ENCODE results near the gene MTRFR.

The MTRFR gene

DNA sequence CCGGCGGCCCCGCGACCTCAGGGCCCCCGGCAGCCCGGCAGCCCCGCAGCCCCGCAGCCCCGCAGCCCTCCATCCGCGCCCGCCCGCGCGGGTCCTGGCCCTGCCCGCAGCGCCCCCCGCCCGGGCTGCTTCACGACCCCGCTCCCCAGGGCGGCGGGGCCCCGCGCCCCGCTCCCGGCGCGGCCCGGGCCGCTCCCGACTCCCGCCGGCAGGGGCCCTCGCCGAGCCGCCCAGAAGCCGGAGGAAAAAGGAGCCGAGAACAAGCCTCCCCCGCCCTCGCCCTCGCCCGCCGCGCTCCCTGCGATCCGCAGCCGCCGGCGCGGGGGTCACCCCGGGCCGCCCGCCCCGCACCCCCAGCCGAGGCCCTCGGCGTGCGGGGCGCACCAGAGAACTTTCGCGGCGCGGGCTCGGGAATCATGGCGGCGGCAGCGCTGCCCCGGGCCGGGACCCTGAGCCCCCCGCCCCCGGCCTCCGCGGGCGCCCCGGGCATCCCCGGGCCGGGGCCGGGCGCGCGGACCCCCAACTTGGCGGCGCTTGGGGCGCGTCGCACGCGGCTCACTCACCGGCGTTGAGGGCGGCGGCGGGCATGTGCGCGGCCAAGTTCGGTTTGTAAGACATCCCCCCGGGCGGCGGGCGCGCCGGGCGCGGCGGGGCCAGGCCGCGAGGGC, 37.9 kb downstream of the MTRFR start:
- DNase-seq = peak; percentile 76

DNA sequence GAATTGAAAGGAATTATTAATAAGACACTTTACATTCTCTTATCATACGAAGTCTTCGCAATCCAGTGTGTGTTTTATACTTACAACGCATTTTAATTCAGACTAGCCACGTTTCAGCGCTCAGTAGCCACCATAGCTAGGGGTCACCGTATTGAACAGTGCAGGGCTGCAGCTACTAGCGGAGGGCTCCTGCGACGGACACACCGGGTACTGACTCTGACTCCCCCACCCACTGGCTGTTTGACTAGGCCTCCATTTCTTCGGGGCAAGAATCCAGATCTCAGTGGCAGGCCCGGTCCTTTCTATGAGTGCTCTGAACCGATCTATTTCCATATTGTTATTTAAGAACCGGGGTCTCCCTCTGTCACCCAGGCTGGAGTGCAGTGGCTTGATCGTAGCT, 39.9 kb downstream of the MTRFR start:
- DNase-seq = no peak

DNA sequence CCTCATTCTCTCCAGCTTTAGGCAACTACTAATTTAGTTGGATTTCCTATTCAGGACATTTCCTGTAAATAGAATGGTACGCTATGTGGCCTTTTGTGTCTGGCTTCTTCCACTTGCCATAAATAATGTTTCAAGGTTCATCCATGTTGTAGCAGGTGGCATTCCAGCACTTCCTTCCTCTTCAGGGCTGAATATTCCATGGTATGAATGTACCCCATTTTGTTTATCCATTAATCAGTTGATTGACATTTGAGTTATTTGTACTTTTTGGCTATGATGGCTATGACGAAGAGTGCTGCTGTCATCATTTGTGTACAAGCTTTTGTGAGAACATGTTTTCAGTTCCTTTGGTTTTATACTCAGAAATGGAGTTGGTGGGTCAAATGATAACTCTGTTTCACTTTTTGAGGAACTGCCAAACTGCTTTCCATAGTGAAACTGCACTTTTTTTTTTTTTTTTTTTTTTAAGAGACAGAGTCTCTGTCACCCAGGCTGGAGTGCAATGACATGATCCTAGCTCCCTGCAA, 44.9 kb downstream of the MTRFR start:
- peak; percentile 78 for DNase-seq

DNA sequence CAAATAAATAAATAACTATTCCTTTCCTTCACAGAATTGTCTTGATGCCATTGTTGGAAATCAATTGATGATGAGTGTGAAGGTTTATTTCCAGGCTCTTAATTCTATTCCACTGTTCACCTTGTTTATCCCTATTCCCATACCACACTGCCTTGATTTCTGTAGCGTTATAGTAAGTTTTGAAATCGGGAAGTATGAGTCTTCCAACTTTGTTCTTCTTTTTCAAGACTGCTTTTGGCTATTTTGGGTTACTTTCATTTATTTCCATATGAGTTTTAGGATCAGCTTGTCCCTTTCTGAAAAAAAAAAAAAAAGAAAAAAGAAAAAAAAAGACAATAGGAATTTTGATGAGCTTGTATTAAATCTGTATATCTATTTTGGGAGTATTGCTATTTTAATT, 47.7 kb downstream of the MTRFR start:
- DNase-seq = no peak

DNA sequence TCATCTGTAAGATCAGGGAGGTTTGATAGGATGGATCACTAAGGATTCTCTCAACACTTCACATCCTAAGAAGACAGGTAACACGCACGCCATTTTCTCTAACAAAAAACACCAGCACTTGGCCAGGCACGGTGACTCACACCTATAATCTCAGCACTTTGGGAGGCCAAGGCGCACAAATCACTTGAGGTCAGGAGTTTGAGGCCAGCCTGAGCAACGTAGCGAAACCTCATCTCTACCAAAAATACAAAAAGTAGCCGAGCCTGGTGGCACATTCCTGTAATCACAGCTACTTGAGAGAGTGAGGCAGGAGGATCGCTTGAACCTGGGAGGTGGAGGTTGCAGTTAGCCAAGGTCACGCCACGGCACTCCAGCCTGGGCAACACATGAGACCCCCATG, 48.9 kb downstream of the MTRFR start:
- DNase-seq = no peak

DNA sequence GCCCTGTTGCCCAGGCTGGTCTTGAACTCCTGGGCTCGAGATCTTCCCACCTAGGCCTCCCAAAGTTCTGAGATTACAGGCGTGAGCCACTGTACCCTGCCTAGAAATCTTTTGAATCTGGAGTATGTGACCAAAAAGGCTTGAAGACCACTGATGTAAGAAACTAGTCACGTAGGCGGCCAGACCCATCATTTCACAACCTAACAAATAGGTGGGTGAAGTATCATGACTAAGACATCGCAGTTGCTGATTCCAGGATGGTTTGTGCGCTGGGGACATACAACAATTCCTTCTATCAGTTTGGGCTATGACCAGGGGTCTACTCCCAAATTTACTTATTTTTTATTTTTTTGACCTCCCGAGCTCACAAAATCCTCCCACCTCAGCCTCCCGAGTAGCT, 50.2 kb downstream of the MTRFR start:
- no peak for DNase-seq

DNA sequence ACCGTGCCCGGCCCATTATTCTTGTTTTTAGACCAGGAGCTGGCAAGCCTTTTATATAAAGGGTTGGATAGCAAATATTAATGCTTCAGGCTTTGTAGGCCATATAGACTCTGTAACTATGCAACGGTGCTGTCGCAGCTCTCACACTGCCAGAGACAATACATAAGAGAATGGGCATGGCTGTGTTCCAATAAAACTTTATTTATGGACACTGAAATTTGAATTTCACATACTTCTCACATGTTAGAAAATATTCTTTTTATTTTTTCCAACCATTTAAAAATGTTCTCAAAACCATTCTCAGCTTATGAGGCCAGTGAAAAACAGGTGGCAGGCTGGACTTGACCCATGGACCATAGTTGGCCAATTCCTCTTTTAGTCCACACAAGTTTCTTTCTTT, 51.4 kb downstream of the MTRFR start:
- no peak for DNase-seq

DNA sequence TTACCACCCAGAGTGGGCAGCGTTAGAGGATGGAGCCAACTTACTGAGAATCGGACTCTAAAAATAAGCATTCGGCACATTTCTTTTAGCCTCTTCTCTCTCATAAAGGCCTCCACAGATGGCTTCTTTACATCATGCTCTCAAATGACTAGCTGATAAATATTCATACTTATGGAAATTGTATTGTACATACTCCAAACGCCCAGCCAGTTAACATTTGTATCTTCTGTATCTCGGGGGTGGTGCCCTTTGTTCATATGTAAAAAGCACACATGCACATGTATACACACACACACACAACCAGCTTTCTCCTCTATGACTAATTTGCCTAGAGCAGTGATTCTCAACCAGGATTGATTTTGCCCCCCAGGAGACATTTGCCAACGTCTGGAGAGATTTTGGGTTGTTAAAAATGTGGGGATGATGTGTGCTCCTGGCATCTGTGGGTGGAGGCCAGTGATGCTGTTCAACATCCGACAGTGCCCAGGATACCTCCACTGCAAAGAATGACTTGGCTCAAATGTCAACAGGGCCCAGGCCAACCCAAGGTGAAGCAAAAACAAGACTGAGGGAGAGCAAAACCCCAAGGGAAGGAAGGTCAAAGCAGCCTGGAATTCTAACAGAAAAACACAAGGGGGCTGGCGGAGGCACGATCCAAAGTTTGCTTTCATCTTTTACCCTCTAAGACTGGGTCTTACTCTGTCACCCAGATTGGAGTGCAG, 53.6 kb downstream of the MTRFR start:
- no peak for DNase-seq

DNA sequence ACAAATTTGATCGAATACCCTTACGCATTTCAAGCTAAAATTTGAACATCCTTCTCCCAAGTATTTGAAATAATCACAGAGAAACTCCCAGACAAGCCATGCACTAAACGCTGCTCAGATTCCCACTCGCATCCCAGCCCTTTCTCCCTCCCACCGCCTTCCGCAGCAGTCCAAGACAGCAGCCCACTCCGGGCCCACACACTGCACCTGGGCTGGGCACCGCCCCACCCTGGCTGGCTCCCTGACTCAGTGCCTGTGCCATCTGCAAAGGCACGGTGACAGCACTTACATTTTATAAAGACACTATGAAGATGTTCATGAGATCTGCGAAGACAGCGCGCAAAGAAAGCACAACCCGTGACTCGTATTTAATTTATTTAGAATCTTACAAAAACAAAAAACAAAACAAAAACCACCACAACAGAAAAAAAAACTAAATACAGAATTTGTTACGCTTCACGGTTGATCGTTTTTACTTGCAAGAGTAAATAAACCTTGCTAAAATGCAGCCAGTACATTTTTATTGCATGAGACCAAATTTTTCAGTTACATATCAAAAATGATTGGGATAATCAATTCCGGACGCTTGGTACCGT, 55.6 kb downstream of the MTRFR start:
- no peak for DNase-seq

DNA sequence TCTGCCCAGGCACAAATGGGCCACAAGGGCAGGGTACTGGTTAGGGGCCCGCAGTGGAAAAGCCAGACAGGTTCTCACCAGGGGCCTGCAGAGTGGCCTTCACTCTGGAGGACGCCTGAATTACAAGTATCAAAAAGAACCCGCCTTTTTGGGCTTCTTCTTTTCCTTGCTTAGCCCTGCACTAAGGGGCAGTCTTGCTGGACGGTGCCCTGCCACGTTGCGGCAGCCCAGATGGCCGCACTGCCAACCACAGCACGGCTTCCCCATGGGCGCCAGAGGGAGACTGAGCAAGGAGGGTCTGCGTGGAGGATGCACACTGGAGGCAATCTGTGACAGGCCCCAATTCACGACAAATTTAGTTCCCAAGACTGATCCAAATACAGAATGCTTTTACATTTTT, 56.7 kb downstream of the MTRFR start:
- no peak for DNase-seq

DNA sequence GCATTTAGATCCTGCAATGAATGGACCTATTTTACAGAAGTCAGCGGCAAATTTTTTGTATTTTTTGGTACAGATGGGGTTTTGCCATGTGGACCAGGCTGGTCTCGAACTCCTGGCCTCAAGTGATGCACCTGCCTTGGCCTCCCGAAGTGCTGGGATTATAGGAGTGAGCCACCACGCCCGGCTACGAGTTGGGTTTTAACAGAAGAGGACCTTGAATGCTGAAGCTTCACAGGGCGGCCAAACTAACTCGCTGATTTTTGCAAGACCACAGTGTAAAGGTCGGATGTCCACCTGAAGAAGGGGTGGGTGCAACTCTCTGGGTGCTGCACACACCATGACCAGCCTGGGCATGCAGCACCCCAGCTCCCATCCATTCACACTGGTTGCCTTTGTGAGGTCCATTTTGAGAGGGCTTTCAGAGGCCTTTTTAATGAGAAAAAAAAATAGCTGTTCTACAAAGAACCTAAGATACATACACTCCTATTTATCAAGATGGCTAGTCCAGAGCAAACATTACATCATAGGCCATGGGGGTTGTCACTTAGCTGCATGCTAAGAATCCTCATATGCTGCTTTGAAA, 60.0 kb downstream of the MTRFR start:
- no peak for DNase-seq

DNA sequence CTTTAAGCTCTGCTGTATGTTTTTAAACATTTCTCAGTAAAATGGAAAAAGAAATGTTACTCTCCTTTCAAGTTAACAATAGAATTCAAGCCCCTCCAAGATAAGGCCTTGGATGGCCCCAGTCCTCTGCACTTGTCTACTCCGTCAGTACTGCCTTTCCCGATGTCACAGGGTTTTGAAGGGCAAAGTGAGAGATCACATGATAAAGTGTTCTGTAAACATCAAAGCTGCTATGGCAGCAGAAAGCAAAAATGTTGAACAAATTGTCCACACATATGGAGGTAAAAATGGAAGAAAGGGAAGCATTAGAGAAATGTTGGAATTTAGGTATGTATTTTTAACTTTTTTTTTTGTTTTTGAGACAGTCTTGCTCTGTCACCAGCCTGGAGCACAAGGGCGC, 71.9 kb downstream of the MTRFR start:
- no peak for DNase-seq

DNA sequence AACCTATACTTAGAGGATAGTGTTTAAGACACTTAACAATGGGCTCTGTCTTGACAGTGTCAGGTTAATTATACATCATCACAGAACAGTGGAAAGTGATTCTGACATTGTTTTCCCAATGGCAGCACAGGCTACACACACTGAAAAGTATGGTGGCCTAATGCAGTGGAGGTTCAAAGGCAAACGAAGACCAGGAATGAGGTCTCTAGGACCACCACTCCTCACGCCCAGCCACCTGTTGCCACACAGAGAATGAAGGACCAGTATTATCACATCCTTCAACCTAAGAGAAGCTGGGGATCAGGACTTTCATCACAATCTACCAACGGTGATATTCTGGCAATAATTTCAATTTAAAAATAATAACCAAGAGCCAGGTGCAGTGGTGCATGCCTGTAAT, 73.0 kb downstream of the MTRFR start:
- no peak for DNase-seq

All from activated CD4-positive, alpha-beta T cell treated with anti-CD3 and anti-CD28 coated beads, Interleukin-2, amount 50 U/mL, for 16 hours (primary cell).